ENCODE results near the gene DDAH1.

GRCh38 chr1:85352055-85352454 is 112.9 kb downstream of the DDAH1 start:
- no peak for TF ChIP-seq GATA2 (IDR thresholded peaks at IDR 0.05; ENCODE audit: low read depth, low read length)
- TF ChIP-seq GATA3 (IDR thresholded peaks at IDR 0.05; ENCODE audit: low read depth, low read length) = no peak
